ENCODE results near the gene HPN.

DNA sequence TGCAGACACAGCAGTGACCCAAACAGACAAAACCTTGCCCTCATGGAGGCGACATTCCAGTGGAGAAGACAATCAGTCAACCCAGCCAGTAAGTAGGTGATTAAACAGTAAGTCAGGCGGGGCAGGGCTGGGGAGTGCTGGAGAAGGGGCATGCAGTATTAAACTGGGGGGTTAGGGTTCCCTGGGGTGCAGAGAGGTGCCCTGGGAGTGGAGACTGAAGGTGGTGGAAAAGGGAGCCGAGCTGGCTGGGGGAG is 42.9 kb downstream of the HPN start:
- TF ChIP-seq, protein P1, sequence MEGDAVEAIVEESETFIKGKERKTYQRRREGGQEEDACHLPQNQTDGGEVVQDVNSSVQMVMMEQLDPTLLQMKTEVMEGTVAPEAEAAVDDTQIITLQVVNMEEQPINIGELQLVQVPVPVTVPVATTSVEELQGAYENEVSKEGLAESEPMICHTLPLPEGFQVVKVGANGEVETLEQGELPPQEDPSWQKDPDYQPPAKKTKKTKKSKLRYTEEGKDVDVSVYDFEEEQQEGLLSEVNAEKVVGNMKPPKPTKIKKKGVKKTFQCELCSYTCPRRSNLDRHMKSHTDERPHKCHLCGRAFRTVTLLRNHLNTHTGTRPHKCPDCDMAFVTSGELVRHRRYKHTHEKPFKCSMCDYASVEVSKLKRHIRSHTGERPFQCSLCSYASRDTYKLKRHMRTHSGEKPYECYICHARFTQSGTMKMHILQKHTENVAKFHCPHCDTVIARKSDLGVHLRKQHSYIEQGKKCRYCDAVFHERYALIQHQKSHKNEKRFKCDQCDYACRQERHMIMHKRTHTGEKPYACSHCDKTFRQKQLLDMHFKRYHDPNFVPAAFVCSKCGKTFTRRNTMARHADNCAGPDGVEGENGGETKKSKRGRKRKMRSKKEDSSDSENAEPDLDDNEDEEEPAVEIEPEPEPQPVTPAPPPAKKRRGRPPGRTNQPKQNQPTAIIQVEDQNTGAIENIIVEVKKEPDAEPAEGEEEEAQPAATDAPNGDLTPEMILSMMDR (IDR thresholded peaks at IDR 0.05), result no peak
- TF ChIP-seq POLR2A (IDR thresholded peaks at IDR 0.05), result no peak

All from Peyer's patch (tissue), 4 donors.